Activated CD4-positive, alpha-beta T cell treated with anti-CD3 and anti-CD28 coated beads, Interleukin-2, amount 10 ng/mL, durations not matched to agents 24 days and 14 days (primary cell): ENCODE results near the gene MVK. TPM values are rescaled to one million over a fixed set of nuclear protein-coding genes. Genes with fewer than 3 reads are reported as not detected.

Source experiments
- DNase-seq: peaks from one replicate; pipeline ENCODE4 v3.0.0; 2022
- H3K27ac Mint-ChIP-seq: one replicate; pipeline ENCODE4 v1.8.0; 2022; ENCODE audit warnings: mild to moderate bottlenecking, mixed read lengths
- H3K27me3 Mint-ChIP-seq: one replicate; pipeline ENCODE4 v1.8.0; 2022; ENCODE audit warnings: mixed read lengths
- H3K36me3 Mint-ChIP-seq: one replicate; pipeline ENCODE4 v1.8.0; 2022; ENCODE audit warnings: low read depth, mild to moderate bottlenecking, mixed read lengths
- H3K4me1 Mint-ChIP-seq: one replicate; pipeline ENCODE4 v1.8.0; 2021; ENCODE audit warnings: mixed read lengths
- H3K4me3 Mint-ChIP-seq: one replicate; pipeline ENCODE4 v1.8.0; 2022; ENCODE audit warnings: mild to moderate bottlenecking, moderate library complexity, mixed read lengths
- H3K9me3 Mint-ChIP-seq: one replicate; pipeline ENCODE4 v1.8.0; 2021; ENCODE audit warnings: mixed read lengths
- intact Hi-C: fragments of 100-400 bp; cut with micrococcal nuclease; formaldehyde crosslinking; loops from one replicate; pipeline ENCODE4 v1.15.1; 2023
- total RNA-seq: library from RNA; stranded (reverse); gene quantifications from 2 replicates; pipeline ENCODE4 v1.2.3, GENCODE V29; 2022

MVK gene
- total RNA-seq, 1 donor from 2014 or later: 21.5 TPM

GRCh38 chr12:109553483-109553882 is 20.1 kb upstream of the MVK start:
- H3K4me3 Mint-ChIP-seq: no peak overlapping the region
- no peaks in the 10 kb centered on the region for H3K36me3 Mint-ChIP-seq
- no peaks in the 10 kb centered on the region for H3K9me3 Mint-ChIP-seq
- H3K27ac Mint-ChIP-seq: no peak overlapping the region
- no peak for DNase-seq
- peaks cover 2% of the 10 kb centered on the region for H3K4me1 Mint-ChIP-seq
- peaks cover 7% of the 10 kb centered on the region for H3K27me3 Mint-ChIP-seq
- intact Hi-C loops: no loop called here

GRCh38 chr12:109553906-109554500 is 19.6 kb upstream of the MVK start:
- Mint-ChIP-seq H3K27me3 (peaks cover 5% of the 10 kb centered on the region), H3K9me3 (no peaks in the 10 kb centered on the region), H3K27ac (no peak overlapping the region), H3K4me1 (peaks cover 2% of the 10 kb centered on the region), H3K4me3 (no peak overlapping the region), H3K36me3 (no peaks in the 10 kb centered on the region)
- intact Hi-C loops: no loop called here
- no peak for DNase-seq

- Mint-ChIP-seq H3K27ac (no peak overlapping the region), H3K27me3 (peaks cover 3% of the 10 kb centered on the region), H3K4me3 (no peak overlapping the region), H3K9me3 (no peaks in the 10 kb centered on the region), H3K4me1 (no peaks in the 10 kb centered on the region), H3K36me3 (no peaks in the 10 kb centered on the region)
- intact Hi-C loops: no loop called here
- no peak for DNase-seq
Measured at GRCh38 chr12:109554761-109555160, 18.8 kb upstream of the MVK start.

GRCh38 chr12:109555431-109556315 is 17.9 kb upstream of the MVK start:
- DNase-seq: no peak
- intact Hi-C loops: no loop called here
- H3K27me3 Mint-ChIP-seq: no peaks in the 10 kb centered on the region
- H3K9me3 Mint-ChIP-seq: no peaks in the 10 kb centered on the region
- H3K4me1 Mint-ChIP-seq: no peaks in the 10 kb centered on the region
- no peak overlapping the region for H3K4me3 Mint-ChIP-seq
- no peak overlapping the region for H3K27ac Mint-ChIP-seq
- no peaks in the 10 kb centered on the region for H3K36me3 Mint-ChIP-seq

GRCh38 chr12:109557200-109557599 is 16.4 kb upstream of the MVK start:
- Mint-ChIP-seq H3K27me3 (no peaks in the 10 kb centered on the region), H3K36me3 (peaks cover 8% of the 10 kb centered on the region), H3K9me3 (peaks cover 7% of the 10 kb centered on the region), H3K27ac (no peak overlapping the region), H3K4me3 (no peak overlapping the region), H3K4me1 (no peaks in the 10 kb centered on the region)
- intact Hi-C loops: no loop called here
- DNase-seq: no peak

- no peak for DNase-seq
- no peaks in the 10 kb centered on the region for H3K27me3 Mint-ChIP-seq
- peaks cover 11% of the 10 kb centered on the region for H3K9me3 Mint-ChIP-seq
- H3K4me3 Mint-ChIP-seq: no peak overlapping the region
- no peak overlapping the region for H3K27ac Mint-ChIP-seq
- peaks cover 13% of the 10 kb centered on the region for H3K36me3 Mint-ChIP-seq
- no peaks in the 10 kb centered on the region for H3K4me1 Mint-ChIP-seq
- intact Hi-C loops: no loop called here
Measured at GRCh38 chr12:109557805-109558204, 15.8 kb upstream of the MVK start.

- peaks cover 11% of the 10 kb centered on the region for H3K9me3 Mint-ChIP-seq
- no peak overlapping the region for H3K4me3 Mint-ChIP-seq
- H3K4me1 Mint-ChIP-seq: no peaks in the 10 kb centered on the region
- no peak overlapping the region for H3K27ac Mint-ChIP-seq
- H3K27me3 Mint-ChIP-seq: no peaks in the 10 kb centered on the region
- intact Hi-C loops: no loop called here
- H3K36me3 Mint-ChIP-seq: peaks cover 17% of the 10 kb centered on the region
- DNase-seq: no peak
Measured at GRCh38 chr12:109558374-109559199, 15.0 kb upstream of the MVK start.

- no peaks in the 10 kb centered on the region for H3K4me1 Mint-ChIP-seq
- no peak for DNase-seq
- peaks cover 17% of the 10 kb centered on the region for H3K36me3 Mint-ChIP-seq
- H3K27ac Mint-ChIP-seq: no peak overlapping the region
- H3K4me3 Mint-ChIP-seq: no peak overlapping the region
- H3K27me3 Mint-ChIP-seq: no peaks in the 10 kb centered on the region
- H3K9me3 Mint-ChIP-seq: peaks cover 11% of the 10 kb centered on the region
- intact Hi-C loops: no loop called here
Measured at GRCh38 chr12:109559200-109559505, 14.4 kb upstream of the MVK start.

- Mint-ChIP-seq H3K27ac (no peak overlapping the region), H3K27me3 (no peaks in the 10 kb centered on the region), H3K4me1 (no peaks in the 10 kb centered on the region), H3K36me3 (peaks cover 19% of the 10 kb centered on the region), H3K9me3 (peaks cover 11% of the 10 kb centered on the region), H3K4me3 (no peak overlapping the region)
- DNase-seq: no peak
- intact Hi-C loops: no loop called here
Measured at GRCh38 chr12:109559601-109560000, 14.0 kb upstream of the MVK start.

- no peak for DNase-seq
- Mint-ChIP-seq H3K36me3 (peaks cover 23% of the 10 kb centered on the region), H3K4me3 (no peak overlapping the region), H3K9me3 (peaks cover 11% of the 10 kb centered on the region), H3K4me1 (no peaks in the 10 kb centered on the region), H3K27me3 (no peaks in the 10 kb centered on the region), H3K27ac (no peak overlapping the region)
- intact Hi-C loops: no loop called here
Measured at GRCh38 chr12:109560867-109561710, 12.5 kb upstream of the MVK start.

GRCh38 chr12:109561711-109562030 is 11.9 kb upstream of the MVK start:
- no peak overlapping the region for H3K4me3 Mint-ChIP-seq
- H3K9me3 Mint-ChIP-seq: peaks cover 11% of the 10 kb centered on the region
- no peak overlapping the region for H3K27ac Mint-ChIP-seq
- DNase-seq: no peak
- H3K27me3 Mint-ChIP-seq: no peaks in the 10 kb centered on the region
- peaks cover 23% of the 10 kb centered on the region for H3K36me3 Mint-ChIP-seq
- H3K4me1 Mint-ChIP-seq: no peaks in the 10 kb centered on the region
- intact Hi-C loops: no loop called here

- H3K4me1 Mint-ChIP-seq: no peaks in the 10 kb centered on the region
Measured at GRCh38 chr12:109562871-109563270, 10.7 kb upstream of the MVK start.

GRCh38 chr12:109563291-109564284 is 10.0 kb upstream of the MVK start:
- H3K27me3 Mint-ChIP-seq: no peaks in the 10 kb centered on the region
- peaks cover 11% of the 10 kb centered on the region for H3K9me3 Mint-ChIP-seq

More at GRCh38 chr12:109562871-109563270, 10.7 kb upstream of the MVK start:
- Mint-ChIP-seq H3K4me3 (no peak overlapping the region), H3K27ac (no peak overlapping the region), H3K9me3 (peaks cover 11% of the 10 kb centered on the region), H3K36me3 (peaks cover 25% of the 10 kb centered on the region), H3K27me3 (no peaks in the 10 kb centered on the region)
- no peak for DNase-seq
- intact Hi-C loops: no loop called here

More at GRCh38 chr12:109563291-109564284, 10.0 kb upstream of the MVK start:
- Mint-ChIP-seq H3K4me3 (no peak overlapping the region), H3K4me1 (no peaks in the 10 kb centered on the region), H3K36me3 (peaks cover 25% of the 10 kb centered on the region), H3K27ac (no peak overlapping the region)
- DNase-seq: no peak
- intact Hi-C loops: no loop called here
